Measurements from ENCODE around the gene MAPKAP1.

Gene MAPKAP1

GRCh38 chr9:125638239-125639045 is 68.6 kb downstream of the MAPKAP1 start:
- DNase-seq: no peak

GRCh38 chr9:125637241-125637640 is 69.8 kb downstream of the MAPKAP1 start:
- DNase-seq: no peak

- no peak for DNase-seq
Measured at GRCh38 chr9:125635888-125636287, 71.1 kb downstream of the MAPKAP1 start.

GRCh38 chr9:125634040-125634717 is 72.8 kb downstream of the MAPKAP1 start:
- DNase-seq: no peak

- no peak for DNase-seq
Measured at GRCh38 chr9:125633116-125633745, 73.8 kb downstream of the MAPKAP1 start.

GRCh38 chr9:125632321-125633115 is 74.5 kb downstream of the MAPKAP1 start:
- DNase-seq: no peak

- peak; percentile 26 for DNase-seq
Measured at GRCh38 chr9:125631391-125632085, 75.5 kb downstream of the MAPKAP1 start.

GRCh38 chr9:125630436-125630835 is 76.6 kb downstream of the MAPKAP1 start:
- DNase-seq: no peak

- DNase-seq: no peak
Measured at GRCh38 chr9:125629446-125629845, 77.6 kb downstream of the MAPKAP1 start.

GRCh38 chr9:125626187-125626586 is 80.8 kb downstream of the MAPKAP1 start:
- DNase-seq: no peak

- no peak for DNase-seq
Measured at GRCh38 chr9:125621170-125621569, 85.8 kb downstream of the MAPKAP1 start.

- no peak for DNase-seq
Measured at GRCh38 chr9:125620216-125620615, 86.8 kb downstream of the MAPKAP1 start.

GRCh38 chr9:125617087-125617486 is 89.9 kb downstream of the MAPKAP1 start:
- DNase-seq: no peak

GRCh38 chr9:125613141-125613540 is 93.9 kb downstream of the MAPKAP1 start:
- no peak for DNase-seq

GRCh38 chr9:125612616-125613015 is 94.4 kb downstream of the MAPKAP1 start:
- no peak for DNase-seq

- DNase-seq: no peak
Measured at GRCh38 chr9:125611121-125611765, 95.8 kb downstream of the MAPKAP1 start.

GRCh38 chr9:125609744-125610143 is 97.3 kb downstream of the MAPKAP1 start:
- no peak for DNase-seq

GRCh38 chr9:125608489-125609224 is 98.4 kb downstream of the MAPKAP1 start:
- DNase-seq: no peak

- DNase-seq: no peak
Measured at GRCh38 chr9:125604196-125604595, 102.8 kb downstream of the MAPKAP1 start.

- DNase-seq: no peak
Measured at GRCh38 chr9:125603478-125604021, 103.5 kb downstream of the MAPKAP1 start.

GRCh38 chr9:125601961-125602360 is 105.0 kb downstream of the MAPKAP1 start:
- no peak for DNase-seq
